Esophagus squamous epithelium (tissue), 5 donors: ENCODE data around the gene GDI2. TPM values are rescaled to one million over a fixed set of nuclear protein-coding genes. Genes with fewer than 3 reads are reported as not detected.
"Not testable (repeated sequence)": the region's sequence is repeated elsewhere in the genome, so short reads cannot be mapped to it uniquely, and the experiment has no call there.

Source experiments
- DNase-seq: peaks from one replicate; lab custom pipeline; 2025; lab: John Stamatoyannopoulos, UW
- H3K27ac ChIP-seq, 4 donors: fragments of 200-600 bp; sonication (generic); one replicate each; pipeline ENCODE4 v1.5.1; 2016 to 2019; ENCODE audit warnings: mild to moderate bottlenecking in 1 of 4
- H3K27me3 ChIP-seq, 4 donors: fragments of 200-600 bp; sonication (generic); 1 replicate in 3 of 4; 2 replicates in 1 of 4; pipeline versions ENCODE4 v1.5.1 to v1.6.0; 2017 to 2021; ENCODE audit warnings: antibody characterized with exemption in 1 of 4
- H3K36me3 ChIP-seq, 3 donors: fragments of 200-600 bp; sonication (generic); one replicate each; pipeline ENCODE4 v1.5.1; 2016 to 2019
- H3K4me1 ChIP-seq, 3 donors: fragments of 200-600 bp; sonication (generic); one replicate each; pipeline ENCODE4 v1.5.1; 2017 to 2019
- H3K4me3 ChIP-seq, 4 donors: fragments of 200-600 bp; sonication (generic); 1 replicate in 3 of 4; 2 replicates in 1 of 4; pipeline ENCODE4 v1.5.1; 2016 to 2019; ENCODE audit warnings: mild to moderate bottlenecking in 2 of 4, moderate library complexity in 1 of 4
- H3K9me3 ChIP-seq, 3 donors: fragments of 200-600 bp; sonication (generic); one replicate each; pipeline ENCODE4 v1.5.1; 2016 to 2019
- POLR2A ChIP-seq, 4 donors: fragments of 450-650 bp; IDR thresholded peaks; one replicate each; pipeline ENCODE4 v1.6.1; 2017; ENCODE audit warnings: antibody characterized with exemption in 4 of 4, mild to moderate bottlenecking in 4 of 4, moderate library complexity in 3 of 4
- WGBS, 2 donors: methylation state at CpG; one replicate each; pipeline ENCODE4 v1.1.5; 2018; 5-methylcytosine and 5-hydroxymethylcytosine counted together
- intact Hi-C: fragments of 100-400 bp; cut with DNase I; formaldehyde crosslinking; loops from one replicate; pipeline ENCODE4 v1.15.0; 2022
- total RNA-seq, 4 donors: library from RNA; depleted of rRNA; stranded (reverse); fragments of >200 nt; gene quantifications; one replicate each; pipeline ENCODE4 v1.1.0, GENCODE V29; 2016
- TF ChIP-seq, protein P1 (sequence below), 6 experiments: fragments of 450-650 bp in 4 of 6; fragments of 200-600 bp in 2 of 6; sonication (generic) in 2 of 6; IDR thresholded peaks; one replicate each; pipeline ENCODE4 v1.5.1; 2016 to 2019; ENCODE audit warnings: antibody characterized with exemption in 6 of 6, mild to moderate bottlenecking in 4 of 6, moderate library complexity in 4 of 6
- donor health status: DM: yes; HTN: yes; CAD: no.

The GDI2 gene
- total RNA-seq, 4 donors from 2014 or later: 153 to 299 (median 257) TPM

DNA sequence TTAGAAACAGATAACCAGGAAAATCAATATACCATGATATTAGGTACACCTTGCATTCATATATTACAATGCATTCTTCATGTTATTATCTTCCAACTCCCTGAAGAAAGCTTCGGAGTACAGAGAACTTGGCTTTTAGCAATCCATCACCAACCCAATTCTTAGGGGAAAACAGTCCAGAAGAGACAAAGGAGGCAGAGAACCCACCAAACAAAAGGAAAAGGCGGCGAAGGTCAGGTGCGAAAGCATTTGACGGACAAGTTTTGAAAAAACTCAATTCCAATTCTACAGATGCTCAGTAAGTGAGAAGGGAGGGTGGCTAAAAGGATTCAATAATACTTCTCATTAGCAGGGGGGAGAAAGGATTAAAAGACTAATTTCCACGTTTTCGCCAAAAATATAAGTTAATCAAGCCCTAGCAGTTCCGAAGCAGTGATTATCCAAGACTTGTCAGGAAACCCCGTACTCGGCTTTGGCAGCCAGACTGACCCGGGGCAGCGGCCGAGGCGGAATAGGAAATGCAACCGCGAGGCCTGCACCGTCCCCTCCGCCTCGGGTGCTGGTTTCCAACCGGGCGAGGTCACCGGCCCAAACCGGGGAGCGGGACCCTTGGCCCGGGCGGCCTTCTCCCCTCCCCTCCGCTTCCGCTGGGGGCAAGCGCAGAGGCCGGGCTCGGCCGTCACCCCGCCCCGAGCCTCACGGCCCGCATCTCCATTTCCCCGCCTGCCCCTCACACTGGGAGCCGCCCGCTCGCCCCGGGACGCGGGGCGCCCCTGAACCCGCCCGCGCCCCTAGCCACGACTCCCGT, 747 bp downstream of the GDI2 start:
- intact Hi-C loops: no loop called here
- TF ChIP-seq POLR2A (IDR thresholded peaks at IDR 0.05): no peak
- WGBS, 2 donors: 0 to 1% methylated on average over 16 to 20 of the region's 49 CpGs

DNA sequence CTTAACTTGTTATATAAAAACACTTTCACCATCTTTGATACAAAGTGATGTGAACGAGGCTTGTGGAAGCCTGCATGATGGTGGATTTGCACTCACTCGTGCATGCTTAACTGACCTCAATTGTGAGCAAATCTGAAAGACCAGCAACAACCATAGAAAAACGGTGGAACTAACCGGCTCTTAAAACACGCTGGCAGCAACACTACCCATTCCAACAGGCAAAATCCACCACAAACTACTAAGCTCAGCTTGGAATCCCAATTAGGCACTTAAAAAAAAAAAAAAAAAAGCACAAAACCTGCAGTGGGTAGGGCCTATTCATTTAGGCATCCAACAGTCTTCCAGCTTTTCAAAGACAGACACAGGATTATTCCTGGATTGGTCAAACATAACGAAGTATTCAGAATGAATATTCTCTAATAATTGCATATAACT, 1.8 kb downstream of the GDI2 start:
- H3K36me3 ChIP-seq: peaks cover 0 to 7% (median 0%) of the 10 kb centered on the region in 3 donors
- H3K9me3 ChIP-seq: no peaks in the 10 kb centered on the region
- no peaks in the 10 kb centered on the region for H3K27me3 ChIP-seq
- peak overlapping the region; percentile 5 to 97 (median 92) for H3K4me3 ChIP-seq
- H3K27ac ChIP-seq: peak overlapping the region in 1 of 4 donors; percentile 96
- TF ChIP-seq POLR2A (IDR thresholded peaks at IDR 0.05): no peak
- TF ChIP-seq, protein P1, sequence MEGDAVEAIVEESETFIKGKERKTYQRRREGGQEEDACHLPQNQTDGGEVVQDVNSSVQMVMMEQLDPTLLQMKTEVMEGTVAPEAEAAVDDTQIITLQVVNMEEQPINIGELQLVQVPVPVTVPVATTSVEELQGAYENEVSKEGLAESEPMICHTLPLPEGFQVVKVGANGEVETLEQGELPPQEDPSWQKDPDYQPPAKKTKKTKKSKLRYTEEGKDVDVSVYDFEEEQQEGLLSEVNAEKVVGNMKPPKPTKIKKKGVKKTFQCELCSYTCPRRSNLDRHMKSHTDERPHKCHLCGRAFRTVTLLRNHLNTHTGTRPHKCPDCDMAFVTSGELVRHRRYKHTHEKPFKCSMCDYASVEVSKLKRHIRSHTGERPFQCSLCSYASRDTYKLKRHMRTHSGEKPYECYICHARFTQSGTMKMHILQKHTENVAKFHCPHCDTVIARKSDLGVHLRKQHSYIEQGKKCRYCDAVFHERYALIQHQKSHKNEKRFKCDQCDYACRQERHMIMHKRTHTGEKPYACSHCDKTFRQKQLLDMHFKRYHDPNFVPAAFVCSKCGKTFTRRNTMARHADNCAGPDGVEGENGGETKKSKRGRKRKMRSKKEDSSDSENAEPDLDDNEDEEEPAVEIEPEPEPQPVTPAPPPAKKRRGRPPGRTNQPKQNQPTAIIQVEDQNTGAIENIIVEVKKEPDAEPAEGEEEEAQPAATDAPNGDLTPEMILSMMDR (IDR thresholded peaks at IDR 0.05): no peak
- DNase-seq: no peak
- WGBS, 2 donors: 2% methylated on average over 6 of the region's 6 CpGs
- intact Hi-C loops: no loop called here
- H3K4me1 ChIP-seq: peaks cover 9 to 71% (median 27%) of the 10 kb centered on the region in 3 donors

More for the DNA sequence above, 747 bp downstream of the GDI2 start:
- Histone ChIP-seq H3K4me3 (peak overlapping the region; percentile 87 to 97 (median 96)), H3K27me3 (no peaks in the 10 kb centered on the region), H3K4me1 (peaks cover 9 to 60% (median 27%) of the 10 kb centered on the region in 3 donors), H3K36me3 (peaks cover 0 to 7% (median 0%) of the 10 kb centered on the region in 3 donors), H3K9me3 (no peaks in the 10 kb centered on the region), H3K27ac (peak overlapping the region; percentile 96 to 100 (median 98))
- DNase-seq: no peak

DNA sequence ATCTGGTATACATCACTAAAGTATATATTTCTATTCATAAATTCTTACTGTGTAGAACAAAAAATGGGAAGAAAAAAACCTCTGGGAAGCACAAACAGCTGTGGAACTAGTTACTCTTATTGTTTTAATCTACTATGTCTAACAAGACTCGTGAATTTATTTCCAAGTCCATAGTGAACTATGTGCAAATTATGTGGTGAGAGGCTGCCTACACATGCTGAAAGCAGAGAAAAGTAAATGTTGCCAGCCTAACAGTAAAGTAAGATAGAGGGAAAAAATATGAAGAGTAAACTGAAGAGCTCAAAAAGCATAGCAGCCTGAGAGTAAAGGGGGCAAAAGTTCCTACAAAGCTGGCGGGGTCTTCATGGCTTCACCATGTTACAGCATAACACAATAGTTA, 3.0 kb downstream of the GDI2 start:
- no peaks in the 10 kb centered on the region for H3K9me3 ChIP-seq
- no peak for DNase-seq
- H3K4me1 ChIP-seq: peaks cover 9 to 78% (median 27%) of the 10 kb centered on the region in 3 donors
- WGBS, 2 donors: 49 to 55% methylated on average over 2 of the region's 2 CpGs
- intact Hi-C loops: no loop called here
- H3K27me3 ChIP-seq: no peaks in the 10 kb centered on the region
- TF ChIP-seq, protein P1 (IDR thresholded peaks at IDR 0.05): no peak
- TF ChIP-seq POLR2A (IDR thresholded peaks at IDR 0.05): no peak
- peak overlapping the region in 1 of 4 donors; percentile 97 for H3K4me3 ChIP-seq
- H3K36me3 ChIP-seq: peaks cover 0 to 15% (median 9%) of the 10 kb centered on the region in 3 donors
- H3K27ac ChIP-seq: peak overlapping the region in 2 of 4 donors; percentile 15 to 20

DNA sequence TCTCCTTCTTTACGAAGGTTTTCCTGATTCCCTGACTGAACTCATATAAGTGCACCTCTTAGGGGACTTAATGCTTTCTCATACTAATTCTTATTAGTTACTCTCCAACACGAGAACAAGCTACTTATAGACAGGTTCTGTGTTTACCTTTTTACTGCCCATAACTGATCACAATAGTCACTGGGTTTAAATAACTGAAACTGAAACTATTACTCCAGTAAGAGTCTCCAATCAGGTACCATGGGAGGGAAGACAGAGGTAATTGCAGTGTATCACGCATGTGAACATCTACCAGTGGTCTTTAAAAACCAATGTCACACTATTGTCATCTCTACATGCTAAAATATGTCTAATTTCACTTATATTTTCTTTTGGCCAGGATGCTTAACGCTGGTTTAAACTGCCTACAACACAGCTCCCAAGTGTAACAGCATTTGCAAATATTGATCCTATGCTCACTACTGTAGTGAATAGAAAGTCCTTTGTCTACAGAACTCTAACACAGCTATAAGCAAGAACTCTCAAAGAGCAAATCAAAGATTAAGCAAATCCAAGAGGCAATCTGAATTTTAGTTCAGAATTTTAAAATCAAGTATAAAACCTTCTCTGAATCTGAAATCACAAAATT, 3.6 kb downstream of the GDI2 start:
- peak overlapping the region in 2 of 4 donors; percentile 33 to 39 for H3K27ac ChIP-seq

DNA sequence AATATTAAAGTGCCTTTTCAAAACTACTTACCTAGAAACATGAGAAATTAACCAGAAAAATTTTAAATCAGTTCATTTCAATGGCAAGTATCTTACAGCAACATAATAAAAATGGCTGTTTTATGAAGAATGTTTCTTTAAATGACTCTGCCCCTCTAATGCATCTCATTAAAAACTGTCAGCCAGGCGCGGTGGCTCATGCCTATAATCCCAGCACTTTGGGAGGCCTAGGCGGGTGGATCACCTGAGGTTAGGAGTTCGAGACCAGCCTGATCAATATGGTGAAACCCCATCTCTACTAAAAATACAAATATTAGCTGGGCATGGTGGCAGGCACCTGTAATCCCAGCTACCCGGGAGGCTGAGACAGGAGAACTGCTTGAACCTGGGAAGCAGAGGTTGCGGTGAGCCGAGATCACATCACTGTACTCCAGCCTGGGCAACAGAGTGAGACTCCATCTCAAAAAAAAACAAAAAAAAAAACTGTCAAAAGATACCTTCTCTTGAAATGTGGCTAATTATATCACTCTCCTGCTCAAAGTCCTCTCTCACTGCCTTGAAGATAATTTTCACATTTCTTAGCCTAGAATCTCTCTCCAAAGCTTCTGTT, 4.3 kb downstream of the GDI2 start:
- H3K27me3 ChIP-seq, intact Hi-C loops, H3K9me3 ChIP-seq, DNase-seq: not testable (repeated sequence)
- peak overlapping the region in 1 of 4 donors; percentile 29 for H3K4me3 ChIP-seq
- WGBS, 2 donors: 70 to 76% methylated on average over 7 of the region's 7 CpGs
- peaks cover 4 to 66% (median 19%) of the 10 kb centered on the region in 3 donors for H3K4me1 ChIP-seq
- peaks cover 0 to 21% (median 10%) of the 10 kb centered on the region in 3 donors for H3K36me3 ChIP-seq
- peak overlapping the region in 2 of 4 donors; percentile 33 to 39 for H3K27ac ChIP-seq

More for the DNA sequence above, 3.6 kb downstream of the GDI2 start:
- Histone ChIP-seq H3K9me3 (no peaks in the 10 kb centered on the region), H3K4me1 (peaks cover 6 to 74% (median 23%) of the 10 kb centered on the region in 3 donors), H3K36me3 (peaks cover 0 to 21% (median 10%) of the 10 kb centered on the region in 3 donors), H3K4me3 (peak overlapping the region in 1 of 4 donors; percentile 29), H3K27me3 (no peaks in the 10 kb centered on the region)
- TF ChIP-seq, protein P1 (IDR thresholded peaks at IDR 0.05): no peak
- no peak for TF ChIP-seq POLR2A (IDR thresholded peaks at IDR 0.05)
- DNase-seq: no peak
- 22 to 31% methylated on average over 4 of the region's 4 CpGs for WGBS, 2 donors
- intact Hi-C loops: no loop called here
